Fibroblast of lung (primary cell): ENCODE measurements around the gene ANGPT4.

ENCODE experiments used
- CTCF ChIP-seq, 2 donors: IDR thresholded peaks in 1 of 2; conservative IDR thresholded peaks in 1 of 2; 1 replicate in 1 of 2; 2 replicates in 1 of 2; pipeline ENCODE4 v1.5.1; 2011 to 2012; ENCODE audit warnings: low read length in 2 of 2, control low read depth in 1 of 2, inconsistent platforms in 1 of 2, low read depth in 1 of 2, mild to moderate bottlenecking in 1 of 2
- EZH2 ChIP-seq: IDR thresholded peaks from 2 replicates; pipeline ENCODE4 v1.5.1; 2012; ENCODE audit warnings: low read length, control low read depth, mild to moderate bottlenecking; ENCODE audit errors: missing control alignments

DNA sequence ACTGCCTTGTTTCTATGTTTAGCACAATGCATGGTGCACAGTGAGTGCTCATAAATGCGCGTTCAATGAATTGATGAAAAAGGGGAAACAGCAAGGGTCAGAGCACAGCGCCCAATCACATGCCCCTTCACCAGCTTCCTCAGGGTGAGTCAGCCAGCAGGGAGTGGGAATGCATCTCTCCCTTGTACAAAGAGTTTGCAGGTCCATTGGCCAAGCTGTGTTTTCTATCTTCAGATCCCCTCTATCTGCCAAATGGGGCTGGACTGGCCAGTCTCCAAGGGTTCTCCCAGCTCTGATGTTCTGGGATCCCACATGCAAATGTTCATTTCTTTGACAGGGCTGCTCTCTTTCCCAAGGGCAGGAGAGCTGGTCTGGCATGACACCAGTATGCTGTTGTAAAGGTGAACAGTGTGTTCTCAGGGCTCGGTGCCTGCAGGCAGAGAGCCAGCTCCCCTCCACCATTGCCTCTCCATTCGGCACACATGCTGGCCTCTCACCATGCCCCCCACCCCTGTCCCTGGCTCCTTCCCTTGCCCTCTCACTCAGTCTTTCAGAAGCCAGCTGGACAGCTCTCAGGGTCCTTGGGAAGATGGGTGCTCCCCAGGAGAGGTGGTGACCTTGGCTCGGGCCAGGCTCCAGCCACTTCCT, 25.0 kb downstream of the ANGPT4 start:
- no peak for TF ChIP-seq CTCF (conservative IDR thresholded peaks at IDR 0.05 in 1 of 2, IDR thresholded peaks at IDR 0.05 in 1 of 2; ENCODE audit: low read depth in 1 of 2, low read length in 2 of 2)
- no peak for TF ChIP-seq EZH2
